GM19043 (cell line): ENCODE measurements around the gene SLC16A9.

Source experiments
- ATAC-seq: cut with Tn5 transposase; IDR thresholded peaks from one replicate; pipeline ENCODE4 v1.9.1; 2021; ENCODE audit warnings: low read depth; ENCODE audit not compliant: unreplicated experiment

The SLC16A9 gene

DNA sequence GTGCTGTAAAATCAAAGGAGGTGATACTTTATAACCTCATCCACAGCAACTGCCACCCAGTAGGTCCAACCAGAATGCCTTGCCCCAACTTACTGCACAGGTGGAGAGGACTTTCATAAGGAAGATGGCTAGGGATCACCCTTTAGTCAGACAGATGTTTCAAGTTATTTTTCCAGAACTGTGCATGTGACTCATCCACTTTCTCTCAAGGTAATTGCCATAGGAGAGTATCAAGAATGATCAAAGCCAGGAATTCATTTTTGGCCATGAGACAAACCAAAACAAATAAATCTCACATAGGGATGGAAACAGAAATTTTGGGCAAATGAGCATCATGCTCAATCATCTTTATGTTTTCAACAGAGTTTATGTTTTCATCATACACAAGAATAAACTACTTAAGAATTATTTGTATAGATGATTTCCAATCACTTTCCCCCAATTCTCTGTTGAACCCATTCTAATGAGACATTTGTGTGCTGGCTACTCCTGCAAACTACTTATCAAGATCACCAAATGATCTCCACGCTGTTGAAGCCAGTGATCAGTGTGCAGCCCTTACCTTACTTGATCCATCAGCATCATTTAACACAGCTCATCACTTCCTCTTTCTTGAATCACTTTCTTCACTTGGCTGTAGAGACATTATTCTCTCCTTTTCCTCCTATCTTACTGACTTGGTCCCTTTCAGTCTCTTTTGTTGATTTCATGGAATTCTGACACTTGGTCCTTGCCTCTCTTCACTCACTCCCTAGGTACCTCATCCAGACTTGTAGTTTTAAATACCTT is 74.0 kb downstream of the SLC16A9 start:
- ATAC-seq: no peak

- no peak for ATAC-seq
Measured at GRCh38 chr10:59634102-59634501, 75.5 kb downstream of the SLC16A9 start.

DNA sequence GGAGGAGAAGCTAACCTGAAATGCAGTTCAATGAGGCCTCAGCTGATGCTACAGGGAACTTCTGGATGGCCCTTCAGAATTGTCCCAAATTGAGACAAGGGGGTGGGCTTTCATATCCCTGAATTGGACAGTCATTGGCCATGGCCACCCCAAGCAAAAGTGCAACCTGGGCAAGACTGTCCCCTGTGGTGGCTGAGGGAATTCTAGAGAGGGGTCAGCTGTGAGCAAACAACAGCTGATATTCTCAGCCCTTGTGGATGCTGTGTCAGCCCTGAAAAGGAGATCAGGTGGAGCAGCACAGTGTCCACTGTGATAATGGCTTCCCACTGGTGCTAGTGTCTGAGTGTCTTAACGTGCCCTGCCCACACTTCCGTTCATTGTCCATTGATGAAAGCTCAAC is 76.6 kb downstream of the SLC16A9 start:
- no peak for ATAC-seq

GRCh38 chr10:59631882-59632807 is 77.5 kb downstream of the SLC16A9 start:
- ATAC-seq: no peak

- no peak for ATAC-seq
Measured at GRCh38 chr10:59631237-59631636, 78.4 kb downstream of the SLC16A9 start.

- no peak for ATAC-seq
Measured at GRCh38 chr10:59628965-59629364, 80.7 kb downstream of the SLC16A9 start.

DNA sequence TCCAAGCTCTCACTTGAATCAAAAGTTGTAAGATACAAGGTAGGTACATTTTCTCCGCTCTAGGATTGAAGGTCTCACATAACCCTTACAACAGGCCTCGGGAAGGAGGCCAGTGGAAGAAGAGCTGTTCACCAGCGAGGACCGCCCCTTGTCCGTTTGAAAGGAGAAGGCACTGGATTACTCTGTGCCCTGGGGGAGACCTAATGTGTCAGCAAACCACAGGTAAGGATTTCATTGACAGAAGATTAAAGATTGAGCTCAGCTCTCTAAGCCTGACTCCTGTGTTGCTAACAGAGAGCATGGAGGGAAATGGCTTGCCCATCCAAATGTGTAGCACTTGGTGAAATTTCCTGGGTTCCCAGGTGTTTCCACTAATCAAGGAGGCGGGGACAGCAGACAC is 81.2 kb downstream of the SLC16A9 start:
- no peak for ATAC-seq

GRCh38 chr10:59627366-59628018 is 82.2 kb downstream of the SLC16A9 start:
- ATAC-seq: no peak

GRCh38 chr10:59626523-59626869 is 83.2 kb downstream of the SLC16A9 start:
- no peak for ATAC-seq

GRCh38 chr10:59625721-59626522 is 83.7 kb downstream of the SLC16A9 start:
- peak; percentile 92 for ATAC-seq

DNA sequence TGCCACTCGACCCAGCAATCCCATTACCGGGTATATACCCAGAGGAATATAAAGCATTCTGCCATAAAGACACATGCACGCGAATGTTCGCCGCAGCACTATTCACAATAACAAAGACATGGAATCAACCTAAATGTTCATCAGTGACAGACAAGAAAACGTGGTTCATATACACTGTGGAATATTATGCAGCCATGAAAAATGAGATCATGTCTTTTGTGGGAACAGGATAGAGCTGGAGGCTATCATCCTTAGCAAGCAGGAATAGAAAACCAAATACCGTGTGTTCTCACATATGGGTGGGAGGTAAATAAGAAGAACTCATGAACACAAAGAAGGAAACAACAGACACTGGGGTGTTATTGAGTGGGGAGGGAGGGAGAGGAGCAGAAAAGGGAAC is 84.7 kb downstream of the SLC16A9 start:
- ATAC-seq: no peak

- no peak for ATAC-seq
Measured at GRCh38 chr10:59624136-59624535, 85.5 kb downstream of the SLC16A9 start.

GRCh38 chr10:59623133-59624121 is 86.2 kb downstream of the SLC16A9 start:
- no peak for ATAC-seq

GRCh38 chr10:59622320-59623132 is 87.1 kb downstream of the SLC16A9 start:
- no peak for ATAC-seq

DNA sequence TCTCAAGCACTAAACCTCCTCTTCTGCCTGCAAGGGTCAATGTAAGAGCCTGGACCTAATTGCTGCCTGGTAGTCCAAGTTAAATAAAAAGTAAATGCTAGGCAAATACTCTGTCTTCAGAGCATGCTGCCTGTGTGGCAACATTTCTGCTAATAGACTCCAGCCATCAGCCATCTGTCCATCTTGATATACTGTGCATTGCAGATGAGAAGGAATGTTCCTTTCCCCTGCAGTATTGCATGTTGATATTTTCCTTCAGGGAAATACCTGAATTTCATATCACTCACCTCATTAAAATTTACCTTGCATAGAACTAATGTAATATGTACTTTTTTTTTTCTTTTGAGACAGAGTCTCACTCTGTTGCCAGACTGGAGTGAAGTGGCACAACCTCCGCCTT is 87.9 kb downstream of the SLC16A9 start:
- no peak for ATAC-seq

GRCh38 chr10:59618666-59619065 is 91.0 kb downstream of the SLC16A9 start:
- no peak for ATAC-seq

DNA sequence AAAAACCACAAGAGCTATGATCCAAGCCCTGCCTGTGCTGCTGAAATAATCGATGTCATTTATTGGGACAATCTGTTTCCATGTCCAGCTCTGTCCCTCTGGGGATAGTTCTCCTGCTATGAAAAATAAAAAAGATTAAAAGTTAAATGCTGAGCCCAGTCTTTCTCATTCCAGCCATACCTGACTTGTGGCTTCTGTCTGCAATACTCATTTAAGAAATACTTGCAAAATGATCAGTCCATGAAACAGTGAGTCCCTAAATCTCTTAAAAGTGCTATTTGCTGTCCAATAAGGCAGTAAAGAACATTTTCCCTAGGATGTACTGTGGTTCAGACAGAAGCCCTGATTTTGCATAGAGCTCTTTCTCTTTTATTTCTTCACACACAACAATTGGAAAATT is 91.7 kb downstream of the SLC16A9 start:
- ATAC-seq: no peak

DNA sequence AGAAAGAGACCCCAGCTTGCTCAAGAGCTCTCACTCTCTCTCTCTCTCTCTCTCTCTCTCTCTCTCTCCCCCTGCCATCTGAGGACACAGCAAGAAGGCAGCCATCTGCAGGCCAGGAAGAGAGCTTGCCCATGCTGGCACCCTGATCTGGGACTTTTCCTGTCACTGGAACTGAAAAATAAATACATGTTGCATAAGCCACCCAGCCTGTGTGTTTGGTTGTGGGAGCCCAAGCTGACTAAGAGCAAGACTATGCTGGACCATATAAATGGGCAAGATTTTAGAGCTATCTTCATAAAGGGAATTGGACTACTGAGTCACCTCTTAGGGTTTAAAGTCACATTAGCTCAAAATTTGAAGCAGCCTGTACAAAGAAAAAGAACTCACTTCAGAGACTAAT is 98.6 kb downstream of the SLC16A9 start:
- ATAC-seq: no peak
